Measurements from ENCODE around the gene TPRN. TPM values are rescaled to one million over a fixed set of nuclear protein-coding genes. Genes with fewer than 3 reads are reported as not detected.
A peak's percentile ranks its signal among the peaks of the same experiment; 100 is the strongest.

TPRN gene
- 1 to 10 TPM; 3.0 to 4.6 (median 3.8) TPM for total RNA-seq
- polyA plus RNA-seq = 10 to 100 TPM; 64.9 to 80.5 (median 78.1) TPM

- intact Hi-C loops (cut with DNase I) = loop anchor here (1.0 to 2.0 kb wide), 2 partner anchors 23 to 40 kb away; partner anchors contain the start of gene TUBB4B
- 0 to 1% methylated on average over 118 of the region's 118 CpGs for WGBS, 2 donors
- TF ChIP-seq POLR2A (IDR thresholded peaks at IDR 0.05) (peak; percentile 39 to 53), EP300 (IDR thresholded peaks at IDR 0.05) (no peak), POLR2AphosphoS5 (IDR thresholded peaks at IDR 0.05) (peak; percentile 52 to 84 (median 74)), CTCF (IDR thresholded peaks at IDR 0.05) (no peak)
Measured at GRCh38 chr9:137200311-137201204, at the start of gene TPRN. TSS of gene TPRN (minus strand) at chr9:137200741. CDS start at chr9:137200711, 30 bp downstream.

GRCh38 chr9:137247916-137248175 is 47.3 kb upstream of the TPRN start:
- Histone ChIP-seq H3K9me3 (no peaks in the 10 kb centered on the region), H3K36me3 (peaks cover 4 to 10% (median 9%) of the 10 kb centered on the region in 4 donors), H3K4me3 (no peak overlapping the region), H3K4me1 (peaks cover 0 to 17% (median 9%) of the 10 kb centered on the region in 4 donors), H3K27ac (no peak overlapping the region), H3K27me3 (peaks cover 0 to 10% (median 6%) of the 10 kb centered on the region in 3 donors)
- no peak for DNase-seq
- TF ChIP-seq EP300 (IDR thresholded peaks at IDR 0.05) (no peak), CTCF (IDR thresholded peaks at IDR 0.05) (no peak), POLR2AphosphoS5 (IDR thresholded peaks at IDR 0.05) (no peak), POLR2A (IDR thresholded peaks at IDR 0.05) (no peak)
- WGBS, 2 donors = 88% methylated on average over 6 of the region's 6 CpGs
- intact Hi-C loops (cut with DNase I) = no loop called here

More at GRCh38 chr9:137200311-137201204, at the start of gene TPRN:
- H3K9me3 ChIP-seq = no peaks in the 10 kb centered on the region
- H3K4me1 ChIP-seq = peaks cover 0 to 68% (median 66%) of the 10 kb centered on the region in 4 donors
- peak; percentile 100 for DNase-seq
- H3K36me3 ChIP-seq = no peaks in the 10 kb centered on the region
- peak within 1 kb of the TSS; percentile 78 to 84 (median 82) for H3K27ac ChIP-seq
- H3K4me3 ChIP-seq = peak within 1 kb of the TSS; percentile 54 to 67 (median 66)
- no peaks in the 10 kb centered on the region for H3K27me3 ChIP-seq

- DNase-seq = no peak
- Histone ChIP-seq H3K9me3 (no peaks in the 10 kb centered on the region), H3K27ac (no peak overlapping the region), H3K36me3 (peaks cover 4 to 16% (median 13%) of the 10 kb centered on the region in 4 donors), H3K27me3 (peaks cover 0 to 10% (median 6%) of the 10 kb centered on the region in 3 donors), H3K4me3 (no peak overlapping the region), H3K4me1 (peaks cover 0 to 22% (median 15%) of the 10 kb centered on the region in 4 donors)
- TF ChIP-seq EP300 (IDR thresholded peaks at IDR 0.05) = no peak
- TF ChIP-seq POLR2A (IDR thresholded peaks at IDR 0.05) = no peak
- no peak for TF ChIP-seq POLR2AphosphoS5 (IDR thresholded peaks at IDR 0.05)
- TF ChIP-seq CTCF (IDR thresholded peaks at IDR 0.05) = no peak
- 84 to 90% methylated on average over 20 of the region's 20 CpGs for WGBS, 2 donors
- intact Hi-C loops (cut with DNase I) = no loop called here
Measured at GRCh38 chr9:137247135-137247915, 46.8 kb upstream of the TPRN start.

GRCh38 chr9:137245450-137246421 is 45.2 kb upstream of the TPRN start:
- Histone ChIP-seq H3K9me3 (no peaks in the 10 kb centered on the region), H3K36me3 (peaks cover 4 to 19% (median 15%) of the 10 kb centered on the region in 4 donors), H3K27me3 (no peaks in the 10 kb centered on the region), H3K27ac (no peak overlapping the region), H3K4me1 (peaks cover 2 to 30% (median 20%) of the 10 kb centered on the region in 4 donors), H3K4me3 (no peak overlapping the region)
- no peak for DNase-seq
- intact Hi-C loops (cut with DNase I) = no loop called here
- TF ChIP-seq POLR2AphosphoS5 (IDR thresholded peaks at IDR 0.05) (no peak), CTCF (IDR thresholded peaks at IDR 0.05) (no peak), EP300 (IDR thresholded peaks at IDR 0.05) (no peak), POLR2A (IDR thresholded peaks at IDR 0.05) (no peak)
- 91 to 93% methylated on average over 25 of the region's 25 CpGs for WGBS, 2 donors

Data from sigmoid colon (tissue), 7 donors.